HEK293 (cell line): ENCODE measurements around the gene MSI2.

Experiments
- ATF2 ChIP-seq: fragments of 450-650 bp; formaldehyde crosslinking; IDR thresholded peaks from 2 replicates; pipeline ENCODE4 v1.5.1; 2016; ENCODE audit warnings: missing biosample characterization, missing genetic modification characterization, low read depth
- GLIS2 ChIP-seq: fragments of 450-650 bp; formaldehyde crosslinking; IDR thresholded peaks from 2 replicates; pipeline ENCODE4 v1.5.1; 2016; ENCODE audit warnings: missing biosample characterization, missing genetic modification characterization
- HOXC10 ChIP-seq: sonication (generic); formaldehyde crosslinking; IDR thresholded peaks from 2 replicates; pipeline ENCODE4 v1.8.1; 2023; ENCODE audit warnings: mild to moderate bottlenecking, missing genetic modification reagents
- KLF9 ChIP-seq: fragments of 450-650 bp; formaldehyde crosslinking; IDR thresholded peaks from 2 replicates; pipeline ENCODE4 v1.5.1; 2016; ENCODE audit warnings: missing biosample characterization, missing genetic modification characterization, low read depth
- MYNN ChIP-seq: fragments of 450-650 bp; formaldehyde crosslinking; IDR thresholded peaks from 2 replicates; pipeline ENCODE4 v1.5.1; 2016; ENCODE audit warnings: missing biosample characterization, missing genetic modification characterization, borderline replicate concordance
- PRDM1 ChIP-seq: fragments of 450-650 bp; formaldehyde crosslinking; IDR thresholded peaks from 2 replicates; pipeline ENCODE4; 2016; ENCODE audit warnings: missing biosample characterization, missing genetic modification characterization
- RBAK ChIP-seq: fragments of 450-650 bp; formaldehyde crosslinking; IDR thresholded peaks from 2 replicates; pipeline ENCODE4 v1.5.1; 2016; ENCODE audit warnings: missing biosample characterization, missing genetic modification characterization
- SCRT2 ChIP-seq: fragments of 450-650 bp; formaldehyde crosslinking; IDR thresholded peaks from 2 replicates; pipeline ENCODE4 v1.5.1; 2016; ENCODE audit warnings: missing biosample characterization, missing genetic modification characterization
- YY1 ChIP-seq: fragments of 450-650 bp; formaldehyde crosslinking; IDR thresholded peaks from 2 replicates; pipeline ENCODE4 v1.5.1; 2018; ENCODE audit warnings: missing biosample characterization, missing genetic modification characterization
- ZFP3 ChIP-seq: fragments of 450-650 bp; formaldehyde crosslinking; IDR thresholded peaks from 2 replicates; pipeline ENCODE4 v1.5.1; 2016; ENCODE audit warnings: low read depth, missing biosample characterization, missing genetic modification characterization
- ZIC2 ChIP-seq: fragments of 450-650 bp; formaldehyde crosslinking; IDR thresholded peaks from 2 replicates; pipeline ENCODE4 v1.5.1; 2016; ENCODE audit warnings: missing biosample characterization, missing genetic modification characterization
- ZNF121 ChIP-seq: fragments of 450-650 bp; formaldehyde crosslinking; IDR thresholded peaks from 2 replicates; pipeline ENCODE4 v1.5.1; 2016; ENCODE audit warnings: missing biosample characterization, missing genetic modification characterization
- ZNF140 ChIP-seq: fragments of 450-650 bp; formaldehyde crosslinking; IDR thresholded peaks from 2 replicates; pipeline ENCODE4 v1.5.1; 2016; ENCODE audit warnings: missing biosample characterization, missing genetic modification characterization
- ZNF16 ChIP-seq: fragments of 450-650 bp; formaldehyde crosslinking; IDR thresholded peaks from 2 replicates; pipeline ENCODE4 v1.5.1; 2016; ENCODE audit warnings: low read depth, missing biosample characterization, missing genetic modification characterization
- ZNF184 ChIP-seq: fragments of 450-650 bp; IDR thresholded peaks from 2 replicates; pipeline ENCODE4 v1.5.1; 2018; ENCODE audit warnings: missing biosample characterization, mild to moderate bottlenecking, missing genetic modification characterization
- ZNF239 ChIP-seq: fragments of 450-650 bp; formaldehyde crosslinking; IDR thresholded peaks from 2 replicates; pipeline ENCODE4 v1.5.1; 2016; ENCODE audit warnings: missing biosample characterization, missing genetic modification characterization
- ZNF266 ChIP-seq: fragments of 450-650 bp; formaldehyde crosslinking; IDR thresholded peaks from 2 replicates; pipeline ENCODE4 v1.5.1; 2016; ENCODE audit warnings: missing biosample characterization, missing genetic modification characterization, low read depth
- ZNF311 ChIP-seq: fragments of 450-650 bp; formaldehyde crosslinking; IDR thresholded peaks from 2 replicates; pipeline ENCODE4 v1.5.1; 2017; ENCODE audit warnings: missing biosample characterization, missing genetic modification characterization, borderline replicate concordance
- ZNF398 ChIP-seq: fragments of 450-650 bp; formaldehyde crosslinking; IDR thresholded peaks from 2 replicates; pipeline ENCODE4 v1.5.1; 2017; ENCODE audit warnings: missing biosample characterization, missing genetic modification characterization
- ZNF48 ChIP-seq: fragments of 450-650 bp; formaldehyde crosslinking; IDR thresholded peaks from 2 replicates; pipeline ENCODE4 v1.5.1; 2016; ENCODE audit warnings: missing biosample characterization, missing genetic modification characterization
- ZNF514 ChIP-seq: fragments of 450-650 bp; formaldehyde crosslinking; IDR thresholded peaks from 2 replicates; pipeline ENCODE4 v1.5.1; 2016; ENCODE audit warnings: missing biosample characterization, missing genetic modification characterization
- ZNF629 ChIP-seq: fragments of 450-650 bp; formaldehyde crosslinking; IDR thresholded peaks from 2 replicates; pipeline ENCODE4 v1.5.1; 2017; ENCODE audit warnings: missing biosample characterization, missing genetic modification characterization
- ZNF658 ChIP-seq: fragments of 450-650 bp; formaldehyde crosslinking; IDR thresholded peaks from 2 replicates; pipeline ENCODE4; 2016; ENCODE audit warnings: missing biosample characterization, missing genetic modification characterization
- ZNF677 ChIP-seq: fragments of 450-650 bp; IDR thresholded peaks from 2 replicates; pipeline ENCODE4 v1.5.0; 2018; ENCODE audit warnings: missing biosample characterization, mild to moderate bottlenecking, missing genetic modification characterization, moderate library complexity
- ZNF76 ChIP-seq: fragments of 450-650 bp; formaldehyde crosslinking; IDR thresholded peaks from 2 replicates; pipeline ENCODE4; 2016; ENCODE audit warnings: low read depth, missing biosample characterization, missing genetic modification characterization, borderline replicate concordance
- ZNF768 ChIP-seq: fragments of 450-650 bp; formaldehyde crosslinking; IDR thresholded peaks from 2 replicates; pipeline ENCODE4 v1.5.1; 2018; ENCODE audit warnings: missing biosample characterization, mild to moderate bottlenecking, missing genetic modification characterization
- ZNF792 ChIP-seq: fragments of 450-650 bp; formaldehyde crosslinking; IDR thresholded peaks from 2 replicates; pipeline ENCODE4 v1.5.1; 2016; ENCODE audit warnings: missing biosample characterization, missing genetic modification characterization
- ZSCAN18 ChIP-seq: fragments of 450-650 bp; formaldehyde crosslinking; IDR thresholded peaks from 2 replicates; pipeline ENCODE4 v1.5.1; 2016; ENCODE audit warnings: missing biosample characterization, missing genetic modification characterization
- TF ChIP-seq, protein P1 (sequence below): fragments of 450-650 bp; formaldehyde crosslinking; IDR thresholded peaks from 2 replicates; pipeline ENCODE4 v1.5.1; 2016; ENCODE audit warnings: missing biosample characterization, missing genetic modification characterization
- TF ChIP-seq, protein P2 (sequence below): fragments of 450-650 bp; formaldehyde crosslinking; IDR thresholded peaks from 2 replicates; pipeline ENCODE4 v1.5.1; 2017; ENCODE audit warnings: missing biosample characterization, mild to moderate bottlenecking, missing genetic modification characterization, moderate library complexity
- TF ChIP-seq, protein P3 (sequence below): fragments of 450-650 bp; formaldehyde crosslinking; IDR thresholded peaks from 2 replicates; pipeline ENCODE4 v1.5.1; 2016; ENCODE audit warnings: missing biosample characterization, missing genetic modification characterization, borderline replicate concordance

MSI2 gene

GRCh38 chr17:57545731-57546342 lies 289.5 kb downstream of the MSI2 start (continued):
- TF ChIP-seq ZSCAN18 (tag by site-specific recombination) = no peak
- no peak for TF ChIP-seq ZNF792 (tag by site-specific recombination)
- TF ChIP-seq, protein P1, sequence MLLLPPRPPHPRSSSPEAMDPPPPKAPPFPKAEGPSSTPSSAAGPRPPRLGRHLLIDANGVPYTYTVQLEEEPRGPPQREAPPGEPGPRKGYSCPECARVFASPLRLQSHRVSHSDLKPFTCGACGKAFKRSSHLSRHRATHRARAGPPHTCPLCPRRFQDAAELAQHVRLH (tag by site-specific recombination) = peak; percentile 72
- TF ChIP-seq ZNF311 = no peak
- 0 out of 2 replicates have a peak, but pooled peaks have one; percentile 12 for TF ChIP-seq ATF2 (tag by site-specific recombination)
- TF ChIP-seq ZNF629 (tag by site-specific recombination) = peak; percentile 79
- no peak for TF ChIP-seq ZNF48 (tag by site-specific recombination)
- TF ChIP-seq, protein P2, sequence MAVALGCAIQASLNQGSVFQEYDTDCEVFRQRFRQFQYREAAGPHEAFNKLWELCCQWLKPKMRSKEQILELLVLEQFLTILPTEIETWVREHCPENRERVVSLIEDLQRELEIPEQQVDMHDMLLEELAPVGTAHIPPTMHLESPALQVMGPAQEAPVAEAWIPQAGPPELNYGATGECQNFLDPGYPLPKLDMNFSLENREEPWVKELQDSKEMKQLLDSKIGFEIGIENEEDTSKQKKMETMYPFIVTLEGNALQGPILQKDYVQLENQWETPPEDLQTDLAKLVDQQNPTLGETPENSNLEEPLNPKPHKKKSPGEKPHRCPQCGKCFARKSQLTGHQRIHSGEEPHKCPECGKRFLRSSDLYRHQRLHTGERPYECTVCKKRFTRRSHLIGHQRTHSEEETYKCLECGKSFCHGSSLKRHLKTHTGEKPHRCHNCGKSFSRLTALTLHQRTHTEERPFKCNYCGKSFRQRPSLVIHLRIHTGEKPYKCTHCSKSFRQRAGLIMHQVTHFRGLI (tag by site-specific recombination) = no peak
- no peak; the same call in 1 of the 2 replicates for TF ChIP-seq YY1 (tag by site-specific recombination)
- TF ChIP-seq, protein P3, sequence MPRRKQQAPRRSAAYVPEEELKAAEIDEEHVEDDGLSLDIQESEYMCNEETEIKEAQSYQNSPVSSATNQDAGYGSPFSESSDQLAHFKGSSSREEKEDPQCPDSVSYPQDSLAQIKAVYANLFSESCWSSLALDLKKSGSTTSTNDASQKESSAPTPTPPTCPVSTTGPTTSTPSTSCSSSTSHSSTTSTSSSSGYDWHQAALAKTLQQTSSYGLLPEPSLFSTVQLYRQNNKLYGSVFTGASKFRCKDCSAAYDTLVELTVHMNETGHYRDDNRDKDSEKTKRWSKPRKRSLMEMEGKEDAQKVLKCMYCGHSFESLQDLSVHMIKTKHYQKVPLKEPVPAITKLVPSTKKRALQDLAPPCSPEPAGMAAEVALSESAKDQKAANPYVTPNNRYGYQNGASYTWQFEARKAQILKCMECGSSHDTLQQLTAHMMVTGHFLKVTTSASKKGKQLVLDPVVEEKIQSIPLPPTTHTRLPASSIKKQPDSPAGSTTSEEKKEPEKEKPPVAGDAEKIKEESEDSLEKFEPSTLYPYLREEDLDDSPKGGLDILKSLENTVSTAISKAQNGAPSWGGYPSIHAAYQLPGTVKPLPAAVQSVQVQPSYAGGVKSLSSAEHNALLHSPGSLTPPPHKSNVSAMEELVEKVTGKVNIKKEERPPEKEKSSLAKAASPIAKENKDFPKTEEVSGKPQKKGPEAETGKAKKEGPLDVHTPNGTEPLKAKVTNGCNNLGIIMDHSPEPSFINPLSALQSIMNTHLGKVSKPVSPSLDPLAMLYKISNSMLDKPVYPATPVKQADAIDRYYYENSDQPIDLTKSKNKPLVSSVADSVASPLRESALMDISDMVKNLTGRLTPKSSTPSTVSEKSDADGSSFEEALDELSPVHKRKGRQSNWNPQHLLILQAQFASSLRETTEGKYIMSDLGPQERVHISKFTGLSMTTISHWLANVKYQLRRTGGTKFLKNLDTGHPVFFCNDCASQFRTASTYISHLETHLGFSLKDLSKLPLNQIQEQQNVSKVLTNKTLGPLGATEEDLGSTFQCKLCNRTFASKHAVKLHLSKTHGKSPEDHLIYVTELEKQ (tag by site-specific recombination) = peak; percentile 69; the same call in 1 of the 2 replicates
- peak; percentile 89 for TF ChIP-seq ZIC2
- no peak for TF ChIP-seq MYNN
- no peak; the same call in 1 of the 2 replicates for TF ChIP-seq ZNF16 (tag by site-specific recombination)
- 0 out of 2 replicates have a peak, but pooled peaks have one; percentile 12 for TF ChIP-seq ZNF121 (tag by site-specific recombination)
- TF ChIP-seq ZFP3 (tag by site-specific recombination) = no peak
- TF ChIP-seq HOXC10 = no peak
- TF ChIP-seq ZNF677 = no peak
- peak; percentile 68; the same call in 1 of the 2 replicates for TF ChIP-seq GLIS2 (tag by site-specific recombination)
- no peak for TF ChIP-seq ZNF239 (tag by site-specific recombination)
- TF ChIP-seq ZNF184 (tag by site-specific recombination) = no peak
- no peak for TF ChIP-seq ZNF768 (tag by site-specific recombination)
- no peak for TF ChIP-seq ZNF514 (tag by site-specific recombination)
- no peak for TF ChIP-seq SCRT2
- TF ChIP-seq ZNF398 (tag by site-specific recombination) = peak; percentile 62
- TF ChIP-seq RBAK (tag by site-specific recombination) = no peak
- no peak for TF ChIP-seq KLF9 (tag by site-specific recombination)
- no peak for TF ChIP-seq PRDM1 (tag by site-specific recombination)
- TF ChIP-seq ZNF140 (tag by site-specific recombination) = no peak
- no peak for TF ChIP-seq ZNF658 (tag by site-specific recombination)
- TF ChIP-seq ZNF266 (tag by site-specific recombination) = no peak
- TF ChIP-seq ZNF76 = peak; percentile 19; the same call in 1 of the 2 replicates
